ENCODE data around the gene PTPRT.

The PTPRT gene

GRCh38 chr20:42496595-42496994 is 693.1 kb downstream of the PTPRT start:
- TF ChIP-seq CTCF (IDR thresholded peaks at IDR 0.05; ENCODE audit: insufficient read depth, low read depth, low read length, missing control alignments), result no peak
- H3K4me3 ChIP-seq (ENCODE audit: low read depth, low read length), result no peak overlapping the region
- no peak for DNase-seq (ENCODE audit: low read depth)

DNA sequence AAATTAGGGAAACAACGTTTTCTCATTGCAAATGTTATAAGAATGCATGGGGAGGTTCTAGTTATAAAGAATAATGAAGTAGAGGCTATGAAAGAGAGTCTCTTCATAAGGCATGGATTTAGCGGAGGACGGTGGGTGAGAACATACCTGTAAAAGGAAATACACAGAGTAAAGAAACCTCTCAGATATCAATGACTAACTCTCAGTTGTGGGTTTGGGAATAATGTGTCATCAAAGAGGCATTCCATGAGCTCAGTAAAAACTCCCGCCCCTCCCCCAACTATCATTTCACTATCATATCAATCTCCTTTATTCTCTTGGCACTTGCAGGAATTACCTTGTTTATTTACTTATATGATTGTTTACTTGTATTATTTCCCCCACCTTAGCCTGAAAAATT is 695.4 kb downstream of the PTPRT start:
- no peak for DNase-seq (ENCODE audit: low read depth)
- no peak overlapping the region for H3K4me3 ChIP-seq (ENCODE audit: low read depth, low read length)
- TF ChIP-seq CTCF (IDR thresholded peaks at IDR 0.05; ENCODE audit: insufficient read depth, low read depth, low read length, missing control alignments), result no peak

DNA sequence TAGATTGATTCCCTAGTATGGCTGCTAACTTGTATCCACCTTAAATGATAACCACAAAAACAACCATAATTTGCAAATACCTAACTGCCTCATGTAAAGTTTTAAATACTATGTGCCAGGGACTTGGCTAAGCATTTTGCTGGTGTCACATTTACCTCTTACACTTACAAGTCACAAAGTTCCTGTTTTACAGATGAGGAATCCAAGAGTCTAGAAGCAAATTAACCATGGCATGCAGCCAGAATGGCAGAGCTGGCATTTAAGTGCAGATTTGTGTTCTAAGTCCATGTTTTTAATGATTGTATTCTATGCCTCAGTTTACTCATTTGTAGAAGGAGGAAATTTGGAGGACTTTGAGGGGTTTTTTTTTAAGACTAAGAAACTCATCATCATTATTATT is 696.7 kb downstream of the PTPRT start:
- TF ChIP-seq CTCF (IDR thresholded peaks at IDR 0.05; ENCODE audit: insufficient read depth, low read depth, low read length, missing control alignments), result no peak
- no peak overlapping the region for H3K4me3 ChIP-seq (ENCODE audit: low read depth, low read length)
- no peak for DNase-seq (ENCODE audit: low read depth)

- H3K4me3 ChIP-seq (ENCODE audit: low read depth, low read length), result no peak overlapping the region
- no peak for DNase-seq (ENCODE audit: low read depth)
- no peak for TF ChIP-seq CTCF (IDR thresholded peaks at IDR 0.05; ENCODE audit: insufficient read depth, low read depth, low read length, missing control alignments)
Measured at GRCh38 chr20:42492290-42492689, 697.4 kb downstream of the PTPRT start.

- no peak for DNase-seq (ENCODE audit: low read depth)
- no peak for TF ChIP-seq CTCF (IDR thresholded peaks at IDR 0.05; ENCODE audit: insufficient read depth, low read depth, low read length, missing control alignments)
- H3K4me3 ChIP-seq (ENCODE audit: low read depth, low read length), result no peak overlapping the region
Measured at GRCh38 chr20:42485556-42485955, 704.1 kb downstream of the PTPRT start.

DNA sequence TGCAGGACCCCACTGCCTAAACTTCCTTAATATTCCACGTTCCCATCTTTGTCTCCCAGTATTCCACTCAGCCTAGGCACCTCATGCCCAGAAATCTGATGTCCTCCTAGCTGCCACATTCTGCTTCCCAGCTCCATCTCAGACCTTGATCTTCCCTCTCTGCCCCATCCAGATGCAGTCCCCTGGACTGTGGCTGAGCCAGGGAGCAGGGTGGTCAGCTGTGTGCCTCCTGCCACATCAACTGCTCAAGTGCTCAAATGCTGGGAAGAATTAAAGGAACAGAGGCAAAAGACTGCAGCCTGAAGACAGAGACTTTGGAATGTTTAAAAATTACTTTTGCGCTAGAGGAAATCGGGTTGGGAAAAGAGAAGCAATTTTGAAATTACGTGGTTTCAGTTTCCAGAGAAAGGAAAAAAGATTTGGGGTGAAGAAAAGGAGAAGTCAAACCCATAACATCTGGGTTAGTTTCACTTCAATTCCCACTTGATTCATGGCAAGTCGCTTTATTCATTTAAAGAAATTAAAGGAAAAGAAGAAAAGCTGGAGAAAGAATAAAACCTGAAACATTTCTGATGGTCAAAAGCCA is 704.8 kb downstream of the PTPRT start:
- TF ChIP-seq CTCF (IDR thresholded peaks at IDR 0.05; ENCODE audit: insufficient read depth, low read depth, low read length, missing control alignments), result no peak
- no peak overlapping the region for H3K4me3 ChIP-seq (ENCODE audit: low read depth, low read length)
- no peak for DNase-seq (ENCODE audit: low read depth)

DNA sequence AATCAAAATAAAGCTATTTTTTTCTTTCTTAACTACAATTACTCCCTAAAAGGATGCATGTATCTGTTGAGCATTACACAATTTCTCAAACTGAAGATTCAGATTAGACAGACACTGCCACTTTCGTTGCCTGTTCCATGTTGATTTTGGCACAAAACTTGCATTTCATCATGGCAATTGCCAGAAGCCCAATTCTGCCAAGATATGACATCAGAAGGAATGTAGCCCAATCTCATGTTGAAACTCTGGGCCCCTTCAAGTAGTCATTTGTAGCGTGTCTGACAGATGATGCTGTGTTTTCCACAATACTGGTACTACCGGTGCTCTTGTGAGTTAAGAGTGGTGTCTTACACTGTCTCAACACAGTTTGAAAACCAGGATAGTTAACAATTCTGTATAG is 705.4 kb downstream of the PTPRT start:
- no peak overlapping the region for H3K4me3 ChIP-seq (ENCODE audit: low read depth, low read length)
- DNase-seq (ENCODE audit: low read depth), result no peak
- TF ChIP-seq CTCF (IDR thresholded peaks at IDR 0.05; ENCODE audit: insufficient read depth, low read depth, low read length, missing control alignments), result no peak
